B cell (primary cell): ENCODE results near the gene IRX6. TPM values are rescaled to one million over a fixed set of nuclear protein-coding genes. Genes with fewer than 3 reads are reported as not detected.

ENCODE experiments used
- ATAC-seq: fragments of 200-7000 bp; cut with Tn5 transposase; one replicate; pipeline ENCODE4 v1.10.0; 2021; ENCODE audit warnings: low read depth, mild to moderate bottlenecking, moderate number of reproducible peaks, moderate library complexity
- CTCF ChIA-PET: fragments of 350-600 bp; sonication (Branson Sonifier 250); formaldehyde crosslinking; loops from one replicate; lab custom pipeline; 2021; ENCODE audit warnings: antibody characterized with exemption, inconsistent platforms; lab: Charles Lee
- POLR2A ChIA-PET: fragments of 350-600 bp; sonication (Branson Sonifier 250); formaldehyde crosslinking; loops from one replicate; lab custom pipeline; 2021; ENCODE audit warnings: antibody characterized with exemption; lab: Charles Lee
- DNase-seq: peaks from one replicate; pipeline ENCODE4 v3.0.0; 2013
- H2AFZ ChIP-seq: 2 replicates; pipeline ENCODE4 v1.6.1; 2012; ENCODE audit warnings: mild to moderate bottlenecking, low read depth, low read length; ENCODE audit not compliant: insufficient read depth, poor library complexity, severe bottlenecking
- H3K27ac ChIP-seq, 2 donors: 1 replicate in 1 of 2; 2 replicates in 1 of 2; pipeline ENCODE4 v1.5.1; 2012 to 2013; ENCODE audit warnings: low read length in 2 of 2, mild to moderate bottlenecking in 2 of 2, moderate library complexity in 1 of 2
- H3K27me3 ChIP-seq, 4 experiments: fragments of 200-600 bp in 1 of 4; sonication (generic) in 1 of 4; replicated peaks in 1 of 4; 1 replicate in 2 of 4; 2 replicates in 2 of 4; pipeline versions ENCODE4 v1.6.1 to v1.7.0; 2013 to 2016; ENCODE audit warnings: low read length in 3 of 4, mild to moderate bottlenecking in 2 of 4, mixed read lengths in 1 of 4, moderate library complexity in 1 of 4; ENCODE audit not compliant: insufficient read depth in 4 of 4, control insufficient read depth in 3 of 4; ENCODE audit errors: control extremely low read depth in 1 of 4
- H3K36me3 ChIP-seq, 2 experiments: replicated peaks in 1 of 2; 1 replicate in 1 of 2; 2 replicates in 1 of 2; pipeline versions ENCODE4 v1.6.1 to v1.7.1; 2013; ENCODE audit warnings: low read length in 1 of 2; ENCODE audit not compliant: insufficient read depth in 2 of 2, control insufficient read depth in 1 of 2; ENCODE audit errors: control extremely low read depth in 1 of 2, extremely low read depth in 1 of 2
- H3K4me1 ChIP-seq, 2 donors: fragments of 200-600 bp in 1 of 2; sonication (generic) in 1 of 2; 1 replicate in 1 of 2; 2 replicates in 1 of 2; pipeline versions ENCODE4 v1.5.1 to v1.6.1; 2013 to 2017; ENCODE audit warnings: low read length in 2 of 2; ENCODE audit not compliant: control insufficient read depth in 2 of 2, insufficient read depth in 2 of 2
- H3K4me2 ChIP-seq: replicated peaks from 2 replicates; pipeline ENCODE3; 2012; ENCODE audit warnings: mild to moderate bottlenecking, low read depth, low read length; ENCODE audit not compliant: poor library complexity, severe bottlenecking
- H3K4me3 ChIP-seq, 5 experiments: fragments of 200-600 bp in 1 of 5; sonication (generic) in 1 of 5; 1 replicate in 3 of 5; 2 replicates in 2 of 5; pipeline versions ENCODE4 v1.5.1 to v1.7.0; 2011 to 2016; ENCODE audit warnings: low read length in 4 of 5, mild to moderate bottlenecking in 4 of 5, low read depth in 2 of 5, control low read depth in 1 of 5, moderate library complexity in 1 of 5; ENCODE audit not compliant: insufficient read depth in 1 of 5; ENCODE audit errors: control extremely low read depth in 1 of 5, extremely low read depth in 1 of 5
- H3K79me2 ChIP-seq: fragments of 200-600 bp; sonication (generic); one replicate; pipeline ENCODE4 v1.6.0; 2016; ENCODE audit warnings: low read length; ENCODE audit not compliant: control insufficient read depth, insufficient read depth
- H3K9ac ChIP-seq: fragments of 200-600 bp; sonication (generic); 2 replicates; pipeline ENCODE4 v1.6.1; 2017; ENCODE audit warnings: mild to moderate bottlenecking, low read length, moderate library complexity
- H3K9me3 ChIP-seq, 3 donors: one replicate each; pipeline versions ENCODE4 v1.6.1 to v1.7.1; 2013; ENCODE audit warnings: low read length in 2 of 3; ENCODE audit not compliant: control insufficient read depth in 2 of 3, insufficient read depth in 1 of 3; ENCODE audit errors: control extremely low read depth in 1 of 3
- H4K20me1 ChIP-seq: 2 replicates; pipeline ENCODE4 v1.6.0; 2012; ENCODE audit warnings: mild to moderate bottlenecking, low read length; ENCODE audit not compliant: insufficient read depth, control insufficient read depth, poor library complexity, severe bottlenecking
- H3K27ac Mint-ChIP-seq: one replicate; pipeline ENCODE4 v1.8.0; 2021; ENCODE audit warnings: mixed read lengths
- H3K27me3 Mint-ChIP-seq: one replicate; pipeline ENCODE4 v1.8.0; 2021; ENCODE audit warnings: mixed read lengths
- H3K4me1 Mint-ChIP-seq: one replicate; pipeline ENCODE4 v1.8.0; 2021; ENCODE audit warnings: mixed read lengths
- H3K4me3 Mint-ChIP-seq: one replicate; pipeline ENCODE4 v1.8.0; 2021; ENCODE audit warnings: mixed read lengths
- H3K9me3 Mint-ChIP-seq: one replicate; pipeline ENCODE4 v1.8.0; 2022; ENCODE audit warnings: mixed read lengths; ENCODE audit not compliant: insufficient read depth
- EZH2 ChIP-seq: IDR thresholded peaks from 2 replicates; pipeline ENCODE4 v1.6.1; 2012; ENCODE audit warnings: borderline replicate concordance, low read depth, mild to moderate bottlenecking, moderate library complexity, low read length; ENCODE audit not compliant: insufficient read depth, poor library complexity, severe bottlenecking
- WGBS: methylation state at CpG from one replicate; pipeline ENCODE4 v1.1.5; 2013; ENCODE audit warnings: missing lambda C conversion rate; ENCODE audit not compliant: insufficient coverage; 5-methylcytosine and 5-hydroxymethylcytosine counted together
- intact Hi-C: fragments of 100-400 bp; cut with micrococcal nuclease; formaldehyde crosslinking; loops from one replicate; pipeline ENCODE4 v1.10.0; 2022
- polyA plus RNA-seq: library from polyadenylated mRNA; depleted of rRNA; stranded (reverse); fragments of >200 nt; gene quantifications from 2 replicates; pipeline ENCODE4 v1.2.3, GENCODE V29; 2012
- small RNA-seq: library from RNA; depleted of rRNA; stranded (forward); fragments of <200 nt; gene quantifications from one replicate; pipeline ENCODE3, GENCODE V24; 2012; ENCODE audit warnings: low replicate concordance, low read depth; ENCODE audit not compliant: insufficient read length
- total RNA-seq, 2 donors: library from RNA; stranded (reverse); fragments of 120-200 nt in 1 of 2; gene quantifications; 1 replicate in 1 of 2; 2 replicates in 1 of 2; pipeline versions ENCODE4 v1.2.3 to v1.2.4, GENCODE V29; 2013 to 2022
- TF ChIP-seq, protein P1 (sequence below): fragments of 200-600 bp; IDR thresholded peaks from one replicate; pipeline ENCODE4 v1.8.0; 2022; ENCODE audit warnings: antibody characterized with exemption, mild to moderate bottlenecking

Gene IRX6
- total and polyA plus RNA-seq, 2 donors (not counting 1 experiment from before 2014, with no cell fraction given) = 0.10 to 0.15 TPM

DNA sequence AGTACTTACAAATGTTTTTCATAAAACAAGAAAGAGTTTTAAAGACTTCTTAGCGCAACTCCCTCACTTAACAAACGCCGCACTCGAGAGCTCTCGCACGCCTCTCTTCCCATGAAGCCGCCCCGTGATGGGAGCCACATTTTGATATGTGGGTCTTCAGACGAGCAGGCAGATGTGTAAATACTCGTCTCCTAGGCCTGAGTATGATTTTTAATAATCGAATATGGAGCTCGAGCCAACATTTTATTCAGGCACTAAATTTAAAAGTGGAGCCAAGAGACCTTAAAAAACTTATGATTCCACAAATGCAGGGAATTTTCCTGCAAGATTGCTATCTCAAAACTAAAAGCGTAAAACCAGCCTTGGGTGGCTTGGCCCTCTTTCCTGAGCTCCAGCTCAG is 55.4 kb downstream of the IRX6 start:
- peaks cover 3% of the 10 kb centered on the region for H3K27me3 Mint-ChIP-seq
- Histone ChIP-seq H3K27me3 (no peaks in the 10 kb centered on the region), H3K4me3 (no peak overlapping the region), H3K9ac (no peak overlapping the region), H3K4me2 (no peak overlapping the region), H4K20me1 (no peaks in the 10 kb centered on the region), H3K36me3 (no peaks in the 10 kb centered on the region), H2AFZ (no peak overlapping the region), H3K9me3 (no peaks in the 10 kb centered on the region), H3K27ac (no peak overlapping the region), H3K79me2 (no peaks in the 10 kb centered on the region), H3K4me1 (no peaks in the 10 kb centered on the region)
- ChIA-PET POLR2A (no interaction called here), CTCF (no interaction called here)
- no peaks in the 10 kb centered on the region for H3K9me3 Mint-ChIP-seq
- no peak overlapping the region for H3K4me3 Mint-ChIP-seq
- intact Hi-C loops = no loop called here
- no peaks in the 10 kb centered on the region for H3K4me1 Mint-ChIP-seq
- ATAC-seq (no peak), DNase-seq (no peak)
- WGBS = 98% methylated on average over 6 of the region's 13 CpGs
- H3K27ac Mint-ChIP-seq = no peak overlapping the region
- no peak for TF ChIP-seq EZH2
- TF ChIP-seq, protein P1, sequence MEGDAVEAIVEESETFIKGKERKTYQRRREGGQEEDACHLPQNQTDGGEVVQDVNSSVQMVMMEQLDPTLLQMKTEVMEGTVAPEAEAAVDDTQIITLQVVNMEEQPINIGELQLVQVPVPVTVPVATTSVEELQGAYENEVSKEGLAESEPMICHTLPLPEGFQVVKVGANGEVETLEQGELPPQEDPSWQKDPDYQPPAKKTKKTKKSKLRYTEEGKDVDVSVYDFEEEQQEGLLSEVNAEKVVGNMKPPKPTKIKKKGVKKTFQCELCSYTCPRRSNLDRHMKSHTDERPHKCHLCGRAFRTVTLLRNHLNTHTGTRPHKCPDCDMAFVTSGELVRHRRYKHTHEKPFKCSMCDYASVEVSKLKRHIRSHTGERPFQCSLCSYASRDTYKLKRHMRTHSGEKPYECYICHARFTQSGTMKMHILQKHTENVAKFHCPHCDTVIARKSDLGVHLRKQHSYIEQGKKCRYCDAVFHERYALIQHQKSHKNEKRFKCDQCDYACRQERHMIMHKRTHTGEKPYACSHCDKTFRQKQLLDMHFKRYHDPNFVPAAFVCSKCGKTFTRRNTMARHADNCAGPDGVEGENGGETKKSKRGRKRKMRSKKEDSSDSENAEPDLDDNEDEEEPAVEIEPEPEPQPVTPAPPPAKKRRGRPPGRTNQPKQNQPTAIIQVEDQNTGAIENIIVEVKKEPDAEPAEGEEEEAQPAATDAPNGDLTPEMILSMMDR = no peak

DNA sequence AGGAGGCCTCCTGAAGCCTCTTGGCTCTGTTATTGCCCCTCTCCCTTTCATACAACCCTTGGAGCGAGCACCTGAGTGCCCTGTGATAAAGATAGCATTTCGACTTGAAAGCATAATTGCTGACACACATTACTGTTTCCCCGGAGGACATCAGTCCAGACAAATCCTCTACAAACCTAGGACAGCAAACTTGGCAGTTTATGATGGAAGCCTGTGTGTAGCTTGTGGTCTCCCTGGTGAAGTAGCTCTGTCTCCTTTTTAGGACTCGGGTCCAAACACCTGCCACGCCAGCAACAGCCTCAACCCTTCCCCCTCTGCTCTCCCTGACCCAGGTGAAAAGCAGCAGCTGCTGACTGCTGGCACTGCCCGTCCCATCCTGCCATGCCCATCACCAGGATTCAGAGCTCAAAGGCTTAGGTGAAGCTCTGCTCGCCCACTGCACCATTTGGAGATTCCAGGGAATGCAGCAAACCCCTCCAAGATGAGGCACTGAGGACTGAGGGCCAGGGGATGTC is 55.9 kb downstream of the IRX6 start:
- no peaks in the 10 kb centered on the region for H3K9me3 ChIP-seq
- no peak overlapping the region for H3K4me3 ChIP-seq
- intact Hi-C loops = no loop called here
- peaks cover 3% of the 10 kb centered on the region for H3K27me3 Mint-ChIP-seq
- no peak overlapping the region for H3K4me2 ChIP-seq
- POLR2A ChIA-PET = no interaction called here
- no peaks in the 10 kb centered on the region for H3K4me1 Mint-ChIP-seq
- no peak overlapping the region for H3K27ac Mint-ChIP-seq
- no peak for TF ChIP-seq EZH2
- TF ChIP-seq, protein P1 = no peak
- WGBS = 84% methylated on average over 5 of the region's 7 CpGs
- no peak overlapping the region for H3K4me3 Mint-ChIP-seq
- CTCF ChIA-PET = no interaction called here
- no peaks in the 10 kb centered on the region for H3K27me3 ChIP-seq
- no peaks in the 10 kb centered on the region for H3K4me1 ChIP-seq
- H3K9ac ChIP-seq = no peak overlapping the region
- DNase-seq (no peak), ATAC-seq (no peak)
- H2AFZ ChIP-seq = no peak overlapping the region
- H3K9me3 Mint-ChIP-seq = no peaks in the 10 kb centered on the region
- no peak overlapping the region for H3K27ac ChIP-seq
- H3K79me2 ChIP-seq = no peaks in the 10 kb centered on the region
- H3K36me3 ChIP-seq = no peaks in the 10 kb centered on the region
- H4K20me1 ChIP-seq = no peaks in the 10 kb centered on the region

Small RNA genes lying within 50 kb of the gene (small RNA-seq; reads per million reads assigned to genes)
- not detected for gene RN7SL841P

Other genes starting within 250 kb of the IRX6 start
- gene MMP2, start 155.0 kb downstream of the IRX6 start, total RNA-seq = not detected in 2 replicates
- gene MMP2, start 155.0 kb downstream of the IRX6 start, polyA plus RNA-seq = not detected in 2 replicates
- gene LPCAT2, start 184.9 kb downstream of the IRX6 start, total RNA-seq = 0.59 TPM in 1 of 2 replicates, not detected in the other
- gene LPCAT2, start 184.9 kb downstream of the IRX6 start, polyA plus RNA-seq = 0.15 and 0.16 TPM in 2 replicates
- gene CAPNS2, start 242.5 kb downstream of the IRX6 start, total RNA-seq = not detected in 2 replicates
- not detected in 2 replicates for gene CAPNS2, start 242.5 kb downstream of the IRX6 start, polyA plus RNA-seq